GM23248 (cell line): Measurements from ENCODE around the gene CDK4.

Experiments used
- EZH2 ChIP-seq: fragments of 200-600 bp; sonication (generic); IDR thresholded peaks from 2 replicates; pipeline ENCODE4 v1.6.1; 2018; ENCODE audit warnings: antibody characterized with exemption, mild to moderate bottlenecking; ENCODE audit not compliant: insufficient read depth, poor library complexity, severe bottlenecking
- EZH2phosphoT487 ChIP-seq: fragments of 200-600 bp; sonication (generic); IDR thresholded peaks from 2 replicates; pipeline ENCODE4 v1.6.1; 2018; ENCODE audit warnings: antibody characterized with exemption, moderate library complexity, mild to moderate bottlenecking, low read depth; ENCODE audit not compliant: insufficient read depth

DNA sequence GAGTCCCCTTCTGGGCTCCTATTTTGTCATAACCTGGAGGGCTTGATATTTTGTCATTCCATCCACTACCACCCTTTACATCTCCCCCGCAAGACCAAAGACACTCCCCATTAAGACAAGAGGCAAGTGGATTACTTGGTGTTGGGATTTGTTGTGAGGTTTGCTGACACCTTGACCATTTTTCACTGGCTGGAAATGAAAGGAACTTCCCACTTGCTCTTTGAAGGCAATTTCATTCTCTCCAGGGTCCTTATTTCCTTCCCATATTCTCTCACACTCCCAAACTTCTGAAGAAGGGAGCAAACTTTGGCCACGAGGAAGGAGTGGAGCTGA, 28.5 kb downstream of the CDK4 start:
- TF ChIP-seq EZH2 (no peak), EZH2phosphoT487 (no peak)
